Eye (tissue), 1 donor: ENCODE data around the gene CLCA1.

Source experiments
- DNase-seq: peaks from one replicate; pipeline ENCODE4 v3.0.0-alpha.2; 2015

Gene CLCA1

DNA sequence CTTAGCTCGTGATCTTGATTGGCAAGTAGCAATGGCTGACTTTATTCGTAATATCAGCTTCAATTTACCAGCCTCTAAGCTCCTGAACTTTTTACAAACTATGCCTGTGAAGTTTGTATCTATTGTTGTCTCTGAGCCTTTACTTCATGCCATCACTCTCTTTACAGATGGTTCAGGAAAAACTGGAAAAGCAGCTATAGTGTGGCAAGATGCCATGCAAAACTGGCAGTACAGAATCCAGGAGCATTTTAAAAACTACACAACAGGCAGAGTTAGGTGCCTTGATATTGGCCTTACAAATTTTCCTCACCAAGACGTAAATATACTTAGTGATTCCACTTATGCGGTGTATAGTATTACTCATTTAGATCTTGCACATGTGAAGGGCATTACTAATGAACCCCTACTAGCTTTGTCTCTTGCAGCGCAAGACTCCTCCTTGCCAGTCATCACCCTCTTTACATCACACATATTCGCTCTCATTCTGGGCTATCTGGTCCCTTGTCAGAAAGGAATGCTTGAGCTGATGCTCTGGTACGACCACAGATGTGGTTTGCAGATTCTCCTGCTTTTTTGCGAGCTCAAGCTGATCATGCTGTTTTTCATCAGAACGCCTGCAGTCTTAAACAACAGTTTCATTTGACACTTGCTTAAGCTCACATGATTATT, 36.3 kb downstream of the CLCA1 start:
- no peak for DNase-seq

DNA sequence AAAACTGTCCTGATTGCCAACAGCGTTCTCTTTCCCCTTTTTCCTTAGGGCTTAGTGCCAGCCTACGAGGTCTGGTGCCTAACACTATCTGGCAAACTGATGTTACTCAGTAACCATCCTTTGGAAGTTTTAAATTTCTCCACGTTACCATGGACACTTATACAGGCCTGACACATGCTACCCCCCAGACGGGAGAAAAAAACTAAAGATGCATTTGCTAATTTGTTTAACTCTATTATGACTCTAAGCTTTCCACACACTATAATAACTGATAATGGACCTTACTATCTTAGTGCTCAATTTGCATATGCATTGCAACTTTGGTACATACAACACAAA, 36.8 kb downstream of the CLCA1 start:
- DNase-seq: no peak

DNA sequence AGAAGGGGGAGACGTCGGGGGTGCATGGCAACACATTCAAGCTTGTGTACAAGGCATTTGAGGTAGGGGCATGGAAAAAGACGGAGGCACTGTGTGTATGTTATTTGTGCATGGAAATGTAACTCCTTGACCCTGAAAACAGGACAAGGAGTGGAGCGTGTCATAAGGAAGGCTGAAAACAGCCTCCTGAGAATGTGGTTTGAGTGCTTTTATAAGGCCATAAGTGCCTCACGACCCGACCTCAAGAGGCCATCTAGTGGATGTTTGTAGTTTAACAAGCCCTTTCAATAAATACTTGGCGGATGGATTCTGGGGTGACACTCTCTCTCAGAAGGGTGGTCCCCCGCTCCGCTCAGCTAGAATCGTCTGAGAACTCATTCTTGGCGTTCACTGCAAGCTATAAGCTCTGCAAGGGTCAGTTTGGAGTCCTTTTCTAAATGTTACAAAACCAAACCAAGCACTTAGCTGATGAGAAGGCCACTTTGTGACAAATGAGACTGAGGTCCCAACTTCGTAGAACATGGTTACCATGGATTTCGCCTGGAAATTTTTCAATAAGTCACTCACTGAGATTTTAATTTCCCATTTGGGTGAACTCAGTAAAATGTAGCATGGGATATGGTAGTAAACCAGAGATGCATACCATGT, 39.3 kb downstream of the CLCA1 start:
- DNase-seq: peak; percentile 42

DNA sequence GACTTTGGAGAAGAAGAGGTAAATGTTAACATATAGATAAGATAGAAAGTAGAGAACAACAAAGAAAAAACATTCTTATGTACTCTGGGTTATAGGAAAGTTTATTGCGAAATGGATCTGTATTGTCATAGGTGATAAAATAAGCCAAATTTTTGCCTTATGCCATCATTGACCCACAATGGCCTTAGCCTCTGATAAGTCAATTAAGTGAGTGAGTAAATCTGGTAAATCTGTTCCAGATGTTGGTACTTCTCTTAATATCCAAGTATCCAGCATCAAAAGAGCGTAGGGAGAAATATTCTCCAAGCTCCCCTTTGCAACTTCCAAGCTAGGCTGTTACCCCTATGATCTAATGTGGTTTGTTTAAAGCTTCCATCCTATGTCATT, 39.8 kb downstream of the CLCA1 start:
- no peak for DNase-seq

DNA sequence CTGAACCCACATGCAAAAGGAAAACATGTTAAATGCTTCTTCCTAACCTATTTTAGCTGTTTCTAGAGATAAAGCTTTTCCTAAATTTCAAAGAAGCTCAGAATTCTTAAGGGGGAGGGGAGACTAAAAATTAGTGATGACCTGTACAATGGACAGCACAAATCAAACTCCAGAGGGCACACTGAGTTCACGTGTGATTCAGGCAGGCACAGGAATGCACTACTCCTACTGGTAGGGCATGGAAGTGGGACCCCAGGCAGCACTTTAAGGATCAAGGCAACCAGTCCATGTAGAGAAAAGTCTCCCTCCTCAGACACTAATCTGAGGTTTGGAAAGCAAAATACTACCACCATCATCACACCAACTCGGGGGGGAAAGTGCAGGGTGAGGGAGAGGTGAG, 46.9 kb downstream of the CLCA1 start:
- no peak for DNase-seq

DNA sequence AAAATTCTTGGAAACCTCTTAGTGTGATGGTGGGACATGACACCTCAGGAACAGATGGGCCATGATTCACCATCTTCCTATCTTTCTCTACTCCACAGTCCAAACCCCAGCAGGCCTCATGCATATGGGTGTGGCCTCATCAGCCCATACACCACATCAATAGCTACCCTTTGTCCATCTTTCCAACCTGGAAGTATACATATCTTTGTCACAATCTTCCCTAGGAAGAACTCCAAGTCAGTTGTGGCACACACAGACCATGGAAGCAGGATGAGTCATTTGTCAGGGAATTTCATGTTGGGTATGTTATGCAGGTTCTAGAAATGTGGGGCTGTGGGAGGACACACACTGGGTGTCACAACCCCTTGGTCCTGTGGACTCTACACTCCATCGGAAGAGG, 47.6 kb downstream of the CLCA1 start:
- no peak for DNase-seq

DNA sequence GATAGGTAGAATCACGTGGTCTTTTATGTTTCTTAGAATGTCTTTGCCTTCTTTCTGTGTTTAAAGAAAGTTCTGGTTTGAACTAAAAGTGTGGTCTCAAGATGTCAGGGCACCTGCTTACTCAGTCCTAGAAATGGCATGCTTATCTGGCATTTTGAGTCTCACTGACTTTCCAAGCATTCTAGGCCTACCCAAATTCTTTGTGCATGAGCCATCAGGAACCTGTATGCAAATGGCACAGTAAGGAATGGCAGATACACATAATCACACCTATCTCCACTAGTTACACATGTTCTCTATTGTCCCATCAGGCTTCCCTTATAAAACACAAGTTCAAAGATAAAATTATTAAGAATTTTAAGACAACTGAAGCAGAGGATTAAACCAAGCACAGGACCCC, 48.6 kb downstream of the CLCA1 start:
- DNase-seq: no peak

DNA sequence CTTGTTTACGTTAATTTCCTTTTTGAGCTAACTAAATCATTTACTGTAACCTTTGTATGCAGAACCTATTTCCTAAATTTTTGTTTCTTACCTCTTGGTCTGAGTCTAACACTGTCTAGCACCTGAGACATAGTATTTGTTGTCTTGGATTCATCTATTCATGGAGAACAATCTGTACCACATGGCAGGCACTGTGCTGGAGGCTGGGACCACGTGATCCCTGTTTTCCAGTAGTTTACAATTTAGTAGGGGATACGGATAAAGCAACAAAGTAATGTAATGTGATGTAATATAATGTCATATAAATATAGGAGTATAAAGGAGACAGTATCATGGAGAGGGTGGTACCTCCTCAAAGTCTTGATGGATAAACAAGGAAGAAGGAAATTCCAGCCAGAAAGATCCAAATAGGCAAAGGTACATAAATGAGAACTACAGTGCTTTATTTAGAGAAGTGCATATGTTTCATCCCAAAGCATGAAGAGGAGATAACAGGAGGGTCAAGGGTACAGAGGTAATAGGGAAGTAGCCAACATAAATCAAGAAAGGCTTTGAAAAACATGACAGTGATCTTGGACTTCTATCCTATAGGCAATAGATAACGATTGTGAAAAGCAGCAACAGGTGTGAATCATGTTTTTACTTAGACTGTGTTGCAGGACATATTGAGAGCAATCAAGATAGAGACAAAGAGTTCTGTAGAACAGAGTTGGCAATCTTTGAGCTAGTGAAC, 52.2 kb downstream of the CLCA1 start:
- DNase-seq: no peak

DNA sequence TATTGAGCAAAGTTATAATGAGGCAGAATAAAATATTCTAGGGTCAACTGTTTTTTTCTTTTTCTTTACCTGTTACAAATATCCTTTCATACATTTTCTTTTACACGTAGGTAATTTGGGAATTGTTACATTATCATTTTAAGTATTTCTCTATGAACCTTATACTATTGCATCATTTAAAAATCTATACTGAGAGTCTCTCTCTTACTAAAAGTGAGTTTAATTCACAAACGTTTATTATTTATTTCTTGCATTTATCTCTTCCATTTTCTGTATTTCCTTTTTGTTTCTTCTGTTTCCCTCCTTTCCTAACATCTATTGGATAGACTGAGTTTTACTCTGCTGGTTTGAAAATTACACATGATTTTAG, 52.8 kb downstream of the CLCA1 start:
- no peak for DNase-seq

DNA sequence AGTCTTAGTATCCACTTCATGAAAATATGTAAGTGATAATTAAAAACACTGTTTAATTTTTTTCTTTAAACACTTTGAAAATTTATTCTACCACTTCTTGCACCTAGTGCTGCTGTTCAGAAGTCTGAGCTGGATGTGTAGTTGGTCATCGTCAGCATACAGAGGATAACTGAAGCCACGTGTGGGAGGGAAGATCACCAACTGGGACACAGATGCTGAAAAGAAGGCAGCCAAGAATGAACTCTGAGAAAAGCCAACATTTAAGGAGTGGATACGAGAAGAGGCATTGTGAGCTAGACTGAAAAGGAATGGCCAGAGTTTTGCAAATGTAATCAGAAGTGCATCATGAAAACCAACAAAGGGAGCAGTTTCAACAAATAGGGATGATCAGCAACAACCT, 53.5 kb downstream of the CLCA1 start:
- DNase-seq: no peak

DNA sequence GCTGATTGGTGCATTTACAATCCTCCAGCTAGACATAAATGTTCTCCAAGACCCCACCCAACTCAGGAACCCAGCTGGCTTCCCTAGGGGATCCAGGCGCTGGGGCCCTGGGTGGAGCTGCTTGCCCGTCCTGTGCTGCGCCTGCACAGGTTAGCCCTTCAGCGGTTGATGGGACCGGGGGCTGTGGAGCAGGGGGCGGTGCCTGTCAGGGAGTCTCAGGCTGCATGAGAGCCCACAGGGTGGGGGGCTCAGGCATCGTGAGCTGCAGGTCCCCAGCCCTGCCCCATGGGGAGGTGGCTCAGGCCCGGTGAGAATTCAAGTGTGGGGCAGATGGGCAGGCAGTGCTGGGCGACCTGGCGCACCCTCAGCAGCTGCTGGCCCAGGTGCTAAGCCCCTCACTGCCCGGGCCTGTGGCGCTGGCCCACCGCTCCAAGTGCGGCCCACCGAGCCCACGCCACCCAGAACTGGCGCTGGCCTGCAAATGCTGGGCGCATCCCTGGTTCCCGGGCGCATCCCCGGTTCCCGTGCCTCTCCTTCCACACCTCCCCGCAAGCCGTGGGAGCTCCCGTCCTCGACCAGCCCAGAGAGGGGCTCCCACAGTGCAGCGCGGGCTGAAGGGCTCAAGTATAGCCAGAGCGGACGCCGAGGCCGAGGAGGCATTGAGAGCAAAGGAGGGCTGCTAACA, 55.1 kb downstream of the CLCA1 start:
- no peak for DNase-seq

DNA sequence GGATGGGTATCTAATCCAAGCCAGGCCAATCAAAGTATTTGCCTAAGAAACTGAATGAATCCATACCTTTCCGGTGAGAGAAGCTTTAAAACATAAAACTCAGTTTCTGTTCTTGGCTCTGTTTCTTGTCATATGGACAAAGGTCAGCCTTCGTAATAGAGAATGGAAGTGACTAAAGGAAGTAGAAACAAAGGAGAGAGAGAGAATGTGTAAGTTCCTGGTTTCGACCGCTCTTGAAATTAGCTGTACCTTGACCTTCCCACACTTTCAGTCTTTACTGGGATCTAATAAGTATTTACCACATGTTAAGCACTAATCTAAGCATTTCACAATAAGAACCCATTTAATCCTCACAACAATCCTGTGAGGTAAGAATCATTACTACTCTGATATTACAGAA, 58.6 kb downstream of the CLCA1 start:
- DNase-seq: no peak

DNA sequence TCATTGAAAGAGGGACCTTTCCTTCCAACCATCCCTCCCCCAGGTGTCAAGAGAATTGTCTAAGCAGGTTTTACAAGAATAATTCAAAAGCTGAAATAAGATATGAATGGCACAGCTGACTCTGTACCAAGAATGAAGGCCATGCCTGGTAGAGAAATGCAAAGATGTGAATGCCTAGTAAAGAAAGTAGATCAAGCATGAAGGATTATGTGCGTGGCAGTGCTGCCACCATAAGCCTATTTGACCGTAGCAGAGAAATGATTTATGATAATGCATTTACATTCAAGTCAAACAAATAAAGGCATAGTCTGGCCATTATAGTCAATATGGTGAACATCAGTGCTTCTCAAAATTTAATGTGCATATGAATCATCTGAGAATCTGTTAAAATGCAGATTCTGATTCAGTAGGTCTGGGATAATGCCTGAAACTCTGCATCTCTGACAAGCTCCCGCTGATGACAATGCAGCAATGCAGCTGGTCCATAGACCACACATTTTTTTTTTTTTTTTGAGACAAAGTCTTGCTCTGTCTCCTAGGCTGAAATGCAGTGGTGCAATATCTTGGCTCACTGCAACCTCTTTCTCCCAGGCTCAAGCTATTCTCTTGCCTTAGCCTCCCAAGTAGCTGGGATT, 61.6 kb downstream of the CLCA1 start:
- DNase-seq: no peak

DNA sequence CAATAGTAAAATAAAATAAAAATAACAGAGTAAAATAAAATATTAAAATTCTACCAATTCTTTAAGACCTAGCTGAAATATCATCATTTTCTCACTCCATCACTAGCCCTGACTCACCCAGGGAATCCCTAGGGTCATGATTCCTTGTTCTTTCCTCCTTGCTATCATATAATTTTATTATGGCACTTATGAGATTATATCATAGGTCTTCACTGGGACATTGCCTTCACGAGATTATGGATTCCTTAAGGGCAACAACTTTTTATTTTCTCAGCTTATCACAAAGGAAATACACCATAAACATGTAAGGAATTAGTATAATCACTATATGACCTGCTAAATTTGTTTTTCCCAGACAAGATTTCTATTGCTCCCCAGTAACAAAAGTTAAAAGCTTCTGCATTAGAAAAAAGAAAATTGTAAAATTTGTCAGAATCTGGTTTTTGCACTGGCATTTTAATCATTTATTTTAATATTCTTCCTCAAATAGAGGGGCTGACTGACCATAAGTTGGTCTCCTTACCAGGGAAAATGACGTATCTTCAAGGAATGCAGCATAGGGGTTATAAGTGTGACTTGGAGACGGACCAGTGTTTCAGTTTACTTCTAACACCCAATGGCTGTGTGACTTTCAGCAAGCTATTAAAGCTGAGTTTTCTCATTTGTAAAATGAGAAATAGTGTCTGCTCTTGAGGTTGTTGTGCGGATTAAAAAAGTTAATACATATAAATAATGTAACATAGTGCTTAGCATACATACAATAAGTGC, 69.4 kb downstream of the CLCA1 start:
- DNase-seq: no peak

DNA sequence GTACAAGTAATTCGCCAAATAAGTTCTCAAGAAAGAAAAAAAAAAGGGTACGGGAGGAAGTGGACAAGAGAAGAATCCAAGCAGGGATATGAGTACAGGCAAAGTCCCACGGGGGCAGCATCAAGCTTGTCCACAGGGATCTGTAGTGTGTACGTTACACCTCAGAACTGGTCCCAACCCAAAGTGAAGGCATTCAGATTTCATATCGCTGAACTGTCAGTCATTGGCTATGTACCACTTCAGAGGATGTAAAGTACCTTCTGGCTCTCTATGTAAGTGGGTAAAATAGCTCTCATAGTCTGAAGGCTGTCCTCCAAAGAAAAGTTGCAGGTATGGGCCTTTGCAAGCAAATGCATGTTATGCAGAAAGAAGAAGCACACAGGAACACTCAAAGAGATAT, 70.0 kb downstream of the CLCA1 start:
- DNase-seq: no peak

DNA sequence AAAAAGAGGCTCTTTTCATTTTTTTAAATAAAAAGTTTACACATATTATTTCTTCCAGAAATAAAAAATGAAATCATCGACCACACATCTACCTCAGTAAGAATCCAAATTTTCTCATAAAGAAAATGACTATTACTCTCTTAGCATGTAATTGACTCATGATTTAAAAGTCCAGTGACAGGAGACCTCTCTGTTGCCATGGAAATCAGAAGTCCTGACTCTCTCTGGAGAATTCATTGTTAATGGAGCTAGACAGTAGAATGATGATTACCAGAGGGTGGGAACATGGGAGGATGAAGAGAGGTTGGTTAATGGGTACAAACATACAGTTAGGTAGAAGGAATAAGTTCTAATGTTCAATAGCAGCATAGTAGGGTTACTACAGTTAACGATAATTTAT, 73.1 kb downstream of the CLCA1 start:
- DNase-seq: peak; percentile 16

DNA sequence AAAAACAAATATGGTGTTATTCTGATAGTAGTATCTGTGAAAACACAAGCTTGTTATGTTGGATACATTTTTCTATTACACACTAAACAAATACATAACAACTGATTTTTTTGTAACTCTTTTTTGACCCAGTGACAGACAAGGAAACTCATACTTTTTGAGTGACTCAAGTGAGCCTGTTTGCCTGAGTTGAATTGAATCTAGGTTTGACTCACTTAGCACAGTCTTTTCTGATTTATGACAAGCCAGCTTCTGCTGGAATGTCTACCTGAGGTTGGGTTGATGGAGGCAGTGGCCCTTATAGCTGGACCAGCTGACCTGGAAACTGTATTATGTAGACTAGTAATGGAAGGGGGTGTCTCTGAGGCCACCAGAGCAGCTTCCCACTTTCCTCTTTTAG, 73.9 kb downstream of the CLCA1 start:
- DNase-seq: no peak

DNA sequence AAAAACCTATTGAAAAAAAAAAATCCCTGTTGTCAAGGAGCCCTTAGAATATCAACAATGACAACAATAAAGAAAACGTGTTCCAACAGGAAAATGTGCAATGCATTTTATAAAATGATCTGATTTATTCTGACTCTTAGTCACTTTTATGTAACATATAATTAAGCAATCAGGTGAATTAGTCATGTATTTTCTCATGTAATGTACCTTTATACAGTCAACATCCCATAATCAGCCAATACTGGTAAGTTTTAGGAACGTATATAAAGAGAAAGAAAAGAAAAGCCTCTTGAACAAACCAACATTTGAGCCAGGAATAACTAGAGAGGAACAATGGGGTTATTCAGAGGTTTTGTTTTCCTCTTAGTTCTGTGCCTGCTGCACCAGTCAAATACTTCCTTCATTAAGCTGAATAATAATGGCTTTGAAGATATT, 78.1 kb downstream of the CLCA1 start, which contains the start of gene CLCA4:
TSS of gene CLCA4 (plus strand) at position 292 of the 435 bp plus-strand sequence. CDS start at position 334, 42 bp downstream.
- no peak for DNase-seq

DNA sequence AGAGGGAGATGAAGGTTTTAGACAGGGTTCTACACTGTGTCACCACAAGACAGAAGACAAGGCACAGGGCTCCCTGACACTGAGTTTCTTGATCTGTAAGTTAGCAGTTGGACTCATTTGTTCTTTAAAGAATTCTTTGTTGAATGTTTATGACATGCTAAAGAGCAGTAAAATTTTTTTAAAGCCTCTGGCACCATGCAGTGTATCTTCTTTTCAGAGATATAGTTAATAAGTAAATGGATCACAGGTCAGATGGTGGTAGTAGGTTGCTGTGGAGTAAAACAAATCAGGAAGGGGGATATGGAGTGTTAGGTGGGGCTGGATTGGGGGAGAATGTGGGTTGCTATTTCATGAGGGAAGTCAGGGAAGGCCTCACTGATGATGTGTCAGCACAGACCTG, 80.1 kb downstream of the CLCA1 start:
- no peak for DNase-seq
